ENCODE results near the gene FLCN. TPM values are rescaled to one million over a fixed set of nuclear protein-coding genes. Genes with fewer than 3 reads are reported as not detected.

Gene FLCN
- total and polyA plus RNA-seq, 2 of the 13 experiments (the other 11 are each of a cell fraction or from before 2014, with no cell fraction given): 16.6 to 24.9 TPM

DNA sequence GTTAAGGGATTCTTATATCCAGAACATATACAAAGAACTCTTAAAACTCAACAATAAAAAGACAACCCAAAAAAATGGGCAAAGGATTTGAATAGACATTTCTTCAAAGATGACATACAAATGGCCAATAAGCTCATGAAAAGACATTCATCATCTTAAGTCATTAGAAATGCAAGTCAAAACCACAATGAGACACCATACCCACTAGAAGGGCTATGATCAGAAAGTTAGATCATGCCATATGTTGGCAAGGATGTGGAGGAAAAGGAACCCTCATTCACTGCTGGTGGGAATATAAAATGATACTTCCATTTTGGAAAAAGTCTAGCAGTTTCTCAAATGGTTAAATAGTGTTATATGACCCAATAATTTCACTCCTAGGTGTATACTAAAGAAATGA lies 40.2 kb downstream of the FLCN start:
- Histone ChIP-seq H2AFZ (ENCODE audit: low read length) (no peak overlapping the region), H3K4me1 (ENCODE audit: insufficient read depth, low read length) (no peaks in the 10 kb centered on the region), H3K9me3 (ENCODE audit: low read length) (no peaks in the 10 kb centered on the region), H3K79me2 (ENCODE audit: insufficient read depth, low read length) (peaks cover 2% of the 10 kb centered on the region), H3K27ac (ENCODE audit: extremely low read length, insufficient read depth, low read length) (no peak overlapping the region), H3K36me3 (replicated peaks in 1 of 2; ENCODE audit: control insufficient read depth in 1 of 2, insufficient read depth in 2 of 2, low read length in 2 of 2) (peaks cover 5 to 6% of the 10 kb centered on the region in 2 experiments; a peak in 4 of 5 replicates), H3K4me3 (replicated peaks in 1 of 3; ENCODE audit: insufficient read depth in 1 of 3, low read depth in 2 of 3, low read length in 3 of 3) (no peak overlapping the region), H4K20me1 (ENCODE audit: insufficient read depth, low read length) (no peaks in the 10 kb centered on the region), H3K4me2 (ENCODE audit: low read depth, low read length) (no peak overlapping the region), H3K9ac (ENCODE audit: insufficient read depth, low read depth, low read length) (no peak overlapping the region), H3K27me3 (ENCODE audit: control insufficient read depth in 1 of 2, insufficient read depth in 2 of 2, low read length in 2 of 2) (no peaks in the 10 kb centered on the region)
- DNase-seq (ENCODE audit: low spot score) (no peak), FAIRE-seq (no peak), ATAC-seq (no peak)
- no TSS peak for BruUV-seq (replicated peaks)
- in situ Hi-C loops (cut with HindIII; ENCODE audit: extremely low pct_ligation_motif_present, low pct_unique_long_range_greater_than_20kb) (no loop called here), intact Hi-C loops (cut with micrococcal nuclease; ENCODE audit: unreplicated experiment) (no loop called here)
- ChIA-PET POLR2A (no interaction called here), CTCF (ENCODE audit: low intra/inter-chr PET ratio, low total read pairs) (no interaction called here)
- TF ChIP-seq ZNF225 (CRISPR knock-in tag; IDR thresholded peaks at IDR 0.05) (no peak), FOXJ3 (CRISPR knock-in tag; IDR thresholded peaks at IDR 0.05; ENCODE audit: borderline replicate concordance) (no peak), SRY (CRISPR knock-in tag; IDR thresholded peaks at IDR 0.05) (no peak), ZFP62 (CRISPR knock-in tag; IDR thresholded peaks at IDR 0.05) (no peak), CBX1 (IDR thresholded peaks at IDR 0.05; ENCODE audit: low read depth) (no peak), HNF1A (IDR thresholded peaks at IDR 0.05; ENCODE audit: low read depth) (no peak), HNF1A (CRISPR knock-in tag; IDR thresholded peaks at IDR 0.05; ENCODE audit: borderline replicate concordance) (no peak)
- TF ChIP-seq, protein P1, sequence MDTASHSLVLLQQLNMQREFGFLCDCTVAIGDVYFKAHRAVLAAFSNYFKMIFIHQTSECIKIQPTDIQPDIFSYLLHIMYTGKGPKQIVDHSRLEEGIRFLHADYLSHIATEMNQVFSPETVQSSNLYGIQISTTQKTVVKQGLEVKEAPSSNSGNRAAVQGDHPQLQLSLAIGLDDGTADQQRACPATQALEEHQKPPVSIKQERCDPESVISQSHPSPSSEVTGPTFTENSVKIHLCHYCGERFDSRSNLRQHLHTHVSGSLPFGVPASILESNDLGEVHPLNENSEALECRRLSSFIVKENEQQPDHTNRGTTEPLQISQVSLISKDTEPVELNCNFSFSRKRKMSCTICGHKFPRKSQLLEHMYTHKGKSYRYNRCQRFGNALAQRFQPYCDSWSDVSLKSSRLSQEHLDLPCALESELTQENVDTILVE (CRISPR knock-in tag; IDR thresholded peaks at IDR 0.05): no peak
- TF ChIP-seq, protein P2, sequence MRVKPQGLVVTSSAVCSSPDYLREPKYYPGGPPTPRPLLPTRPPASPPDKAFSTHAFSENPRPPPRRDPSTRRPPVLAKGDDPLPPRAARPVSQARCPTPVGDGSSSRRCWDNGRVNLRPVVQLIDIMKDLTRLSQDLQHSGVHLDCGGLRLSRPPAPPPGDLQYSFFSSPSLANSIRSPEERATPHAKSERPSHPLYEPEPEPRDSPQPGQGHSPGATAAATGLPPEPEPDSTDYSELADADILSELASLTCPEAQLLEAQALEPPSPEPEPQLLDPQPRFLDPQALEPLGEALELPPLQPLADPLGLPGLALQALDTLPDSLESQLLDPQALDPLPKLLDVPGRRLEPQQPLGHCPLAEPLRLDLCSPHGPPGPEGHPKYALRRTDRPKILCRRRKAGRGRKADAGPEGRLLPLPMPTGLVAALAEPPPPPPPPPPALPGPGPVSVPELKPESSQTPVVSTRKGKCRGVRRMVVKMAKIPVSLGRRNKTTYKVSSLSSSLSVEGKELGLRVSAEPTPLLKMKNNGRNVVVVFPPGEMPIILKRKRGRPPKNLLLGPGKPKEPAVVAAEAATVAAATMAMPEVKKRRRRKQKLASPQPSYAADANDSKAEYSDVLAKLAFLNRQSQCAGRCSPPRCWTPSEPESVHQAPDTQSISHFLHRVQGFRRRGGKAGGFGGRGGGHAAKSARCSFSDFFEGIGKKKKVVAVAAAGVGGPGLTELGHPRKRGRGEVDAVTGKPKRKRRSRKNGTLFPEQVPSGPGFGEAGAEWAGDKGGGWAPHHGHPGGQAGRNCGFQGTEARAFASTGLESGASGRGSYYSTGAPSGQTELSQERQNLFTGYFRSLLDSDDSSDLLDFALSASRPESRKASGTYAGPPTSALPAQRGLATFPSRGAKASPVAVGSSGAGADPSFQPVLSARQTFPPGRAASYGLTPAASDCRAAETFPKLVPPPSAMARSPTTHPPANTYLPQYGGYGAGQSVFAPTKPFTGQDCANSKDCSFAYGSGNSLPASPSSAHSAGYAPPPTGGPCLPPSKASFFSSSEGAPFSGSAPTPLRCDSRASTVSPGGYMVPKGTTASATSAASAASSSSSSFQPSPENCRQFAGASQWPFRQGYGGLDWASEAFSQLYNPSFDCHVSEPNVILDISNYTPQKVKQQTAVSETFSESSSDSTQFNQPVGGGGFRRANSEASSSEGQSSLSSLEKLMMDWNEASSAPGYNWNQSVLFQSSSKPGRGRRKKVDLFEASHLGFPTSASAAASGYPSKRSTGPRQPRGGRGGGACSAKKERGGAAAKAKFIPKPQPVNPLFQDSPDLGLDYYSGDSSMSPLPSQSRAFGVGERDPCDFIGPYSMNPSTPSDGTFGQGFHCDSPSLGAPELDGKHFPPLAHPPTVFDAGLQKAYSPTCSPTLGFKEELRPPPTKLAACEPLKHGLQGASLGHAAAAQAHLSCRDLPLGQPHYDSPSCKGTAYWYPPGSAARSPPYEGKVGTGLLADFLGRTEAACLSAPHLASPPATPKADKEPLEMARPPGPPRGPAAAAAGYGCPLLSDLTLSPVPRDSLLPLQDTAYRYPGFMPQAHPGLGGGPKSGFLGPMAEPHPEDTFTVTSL (CRISPR knock-in tag; IDR thresholded peaks at IDR 0.05; ENCODE audit: borderline replicate concordance): no peak
- TF ChIP-seq, protein P3, sequence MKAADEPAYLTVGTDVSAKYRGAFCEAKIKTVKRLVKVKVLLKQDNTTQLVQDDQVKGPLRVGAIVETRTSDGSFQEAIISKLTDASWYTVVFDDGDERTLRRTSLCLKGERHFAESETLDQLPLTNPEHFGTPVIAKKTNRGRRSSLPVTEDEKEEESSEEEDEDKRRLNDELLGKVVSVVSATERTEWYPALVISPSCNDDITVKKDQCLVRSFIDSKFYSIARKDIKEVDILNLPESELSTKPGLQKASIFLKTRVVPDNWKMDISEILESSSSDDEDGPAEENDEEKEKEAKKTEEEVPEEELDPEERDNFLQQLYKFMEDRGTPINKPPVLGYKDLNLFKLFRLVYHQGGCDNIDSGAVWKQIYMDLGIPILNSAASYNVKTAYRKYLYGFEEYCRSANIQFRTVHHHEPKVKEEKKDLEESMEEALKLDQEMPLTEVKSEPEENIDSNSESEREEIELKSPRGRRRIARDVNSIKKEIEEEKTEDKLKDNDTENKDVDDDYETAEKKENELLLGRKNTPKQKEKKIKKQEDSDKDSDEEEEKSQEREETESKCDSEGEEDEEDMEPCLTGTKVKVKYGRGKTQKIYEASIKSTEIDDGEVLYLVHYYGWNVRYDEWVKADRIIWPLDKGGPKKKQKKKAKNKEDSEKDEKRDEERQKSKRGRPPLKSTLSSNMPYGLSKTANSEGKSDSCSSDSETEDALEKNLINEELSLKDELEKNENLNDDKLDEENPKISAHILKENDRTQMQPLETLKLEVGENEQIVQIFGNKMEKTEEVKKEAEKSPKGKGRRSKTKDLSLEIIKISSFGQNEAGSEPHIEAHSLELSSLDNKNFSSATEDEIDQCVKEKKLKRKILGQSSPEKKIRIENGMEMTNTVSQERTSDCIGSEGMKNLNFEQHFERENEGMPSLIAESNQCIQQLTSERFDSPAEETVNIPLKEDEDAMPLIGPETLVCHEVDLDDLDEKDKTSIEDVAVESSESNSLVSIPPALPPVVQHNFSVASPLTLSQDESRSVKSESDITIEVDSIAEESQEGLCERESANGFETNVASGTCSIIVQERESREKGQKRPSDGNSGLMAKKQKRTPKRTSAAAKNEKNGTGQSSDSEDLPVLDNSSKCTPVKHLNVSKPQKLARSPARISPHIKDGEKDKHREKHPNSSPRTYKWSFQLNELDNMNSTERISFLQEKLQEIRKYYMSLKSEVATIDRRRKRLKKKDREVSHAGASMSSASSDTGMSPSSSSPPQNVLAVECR (CRISPR knock-in tag; IDR thresholded peaks at IDR 0.05; ENCODE audit: borderline replicate concordance): no peak
